Measurements from ENCODE around the gene SMARCC1. TPM values are rescaled to one million over a fixed set of nuclear protein-coding genes. Genes with fewer than 3 reads are reported as not detected.
"Not testable (repeated sequence)": the region's sequence is repeated elsewhere in the genome, so short reads cannot be mapped to it uniquely, and the experiment has no call there.

The SMARCC1 gene
- total RNA-seq, 1 experiment from 2014 or later, result 43.1 TPM

GRCh38 chr3:47722859-47723258 is 58.8 kb downstream of the SMARCC1 start:
- Histone ChIP-seq H3K27ac (ENCODE audit: low read length) (no peak overlapping the region), H3K79me2 (ENCODE audit: low read length) (peaks cover 7% of the 10 kb centered on the region), H3K4me1 (ENCODE audit: insufficient read depth, low read length) (peaks cover 10% of the 10 kb centered on the region; the same call in 1 of the 2 replicates), H4K20me1 (ENCODE audit: low read length) (no peaks in the 10 kb centered on the region), H3F3A (ENCODE audit: low read length, unreplicated experiment) (no peaks in the 10 kb centered on the region), H3K9me3 (ENCODE audit: low read length) (no peaks in the 10 kb centered on the region), H2AFZ (ENCODE audit: low read length) (no peak overlapping the region), H3K4me2 (ENCODE audit: low read length) (no peak overlapping the region), H3K27me3 (ENCODE audit: low read length) (no peaks in the 10 kb centered on the region), H3K36me3 (ENCODE audit: low read depth, low read length) (peaks cover 31% of the 10 kb centered on the region), H3K4me3 (ENCODE audit: low read length) (no peak overlapping the region), H3K9ac (ENCODE audit: low read length) (no peak overlapping the region), H3K9me2 (replicated peaks; ENCODE audit: low read length) (no peaks in the 10 kb centered on the region)
- CTCF ChIA-PET, result no interaction called here
- no peak for DNase-seq
- POLR2A ChIA-PET (ENCODE audit: unreplicated experiment), result interaction anchor here (0.6 kb wide), 1 partner anchor 40 kb away, joined by 4 read pairs; no protein-coding TSS in a partner anchor
- no TSS peak for BruUV-seq (replicated peaks)
- intact Hi-C loops (cut with micrococcal nuclease), result no loop called here
- no peak for TF ChIP-seq EZH2phosphoT487 (IDR thresholded peaks at IDR 0.05; ENCODE audit: borderline replicate concordance, low read length)
- no peak for TF ChIP-seq CTCF (conservative IDR thresholded peaks at IDR 0.05; ENCODE audit: low read depth, low read length)
- TF ChIP-seq EZH2 (IDR thresholded peaks at IDR 0.05; ENCODE audit: low read length, unreplicated experiment), result no peak
- ATAC-seq, result no peak

GRCh38 chr3:47717448-47717847 is 64.2 kb downstream of the SMARCC1 start:
- H3F3A ChIP-seq (ENCODE audit: low read length, unreplicated experiment); intact Hi-C loops (cut with micrococcal nuclease); H3K4me3 ChIP-seq (ENCODE audit: low read length); H3K9ac ChIP-seq (ENCODE audit: low read length); POLR2A ChIA-PET (ENCODE audit: unreplicated experiment); H3K4me2 ChIP-seq (ENCODE audit: low read length); H3K4me1 ChIP-seq (ENCODE audit: insufficient read depth, low read length); H3K9me2 ChIP-seq (replicated peaks; ENCODE audit: low read length); H3K27ac ChIP-seq (ENCODE audit: low read length); H3K9me3 ChIP-seq (ENCODE audit: low read length); ATAC-seq; H4K20me1 ChIP-seq (ENCODE audit: low read length); BruUV-seq (replicated peaks); CTCF ChIA-PET; DNase-seq; H3K27me3 ChIP-seq (ENCODE audit: low read length); H2AFZ ChIP-seq (ENCODE audit: low read length): not testable (repeated sequence)
- Histone ChIP-seq H3K36me3 (ENCODE audit: low read depth, low read length) (peaks cover 33% of the 10 kb centered on the region; the same call in 1 of the 2 replicates), H3K79me2 (ENCODE audit: low read length) (peaks cover 12% of the 10 kb centered on the region)

GRCh38 chr3:47716656-47717055 is 65.0 kb downstream of the SMARCC1 start:
- no peaks in the 10 kb centered on the region for H3K9me2 ChIP-seq (replicated peaks; ENCODE audit: low read length)
- H3K36me3 ChIP-seq (ENCODE audit: low read depth, low read length), result peaks cover 35% of the 10 kb centered on the region
- no peak overlapping the region for H3K9ac ChIP-seq (ENCODE audit: low read length)
- ATAC-seq (no peak), DNase-seq (no peak)
- peaks cover 12% of the 10 kb centered on the region for H3K79me2 ChIP-seq (ENCODE audit: low read length)
- ChIA-PET CTCF (no interaction called here), POLR2A (ENCODE audit: unreplicated experiment) (interaction anchor here (0.6 kb wide), 1 partner anchor 723 kb away, joined by 3 read pairs; no protein-coding TSS in a partner anchor)
- H3K4me2 ChIP-seq (ENCODE audit: low read length), result no peak overlapping the region
- H3K27me3 ChIP-seq (ENCODE audit: low read length), result no peaks in the 10 kb centered on the region
- H3K4me3 ChIP-seq (ENCODE audit: low read length), result no peak overlapping the region
- no peaks in the 10 kb centered on the region for H3F3A ChIP-seq (ENCODE audit: low read length, unreplicated experiment)
- TF ChIP-seq EZH2phosphoT487 (IDR thresholded peaks at IDR 0.05; ENCODE audit: borderline replicate concordance, low read length), result no peak
- no peak for TF ChIP-seq EZH2 (IDR thresholded peaks at IDR 0.05; ENCODE audit: low read length, unreplicated experiment)
- no peak for TF ChIP-seq CTCF (conservative IDR thresholded peaks at IDR 0.05; ENCODE audit: low read depth, low read length)
- H3K4me1 ChIP-seq (ENCODE audit: insufficient read depth, low read length), result peaks cover 5% of the 10 kb centered on the region
- no peak overlapping the region for H3K27ac ChIP-seq (ENCODE audit: low read length)
- no peak overlapping the region for H2AFZ ChIP-seq (ENCODE audit: low read length)
- no peaks in the 10 kb centered on the region for H3K9me3 ChIP-seq (ENCODE audit: low read length)
- no TSS peak for BruUV-seq (replicated peaks)
- intact Hi-C loops (cut with micrococcal nuclease), result no loop called here
- no peaks in the 10 kb centered on the region for H4K20me1 ChIP-seq (ENCODE audit: low read length)
